NOMO-1 (cell line): Measurements from ENCODE around the gene BBLN.
"Not testable (repeated sequence)": the region's sequence is repeated elsewhere in the genome, so short reads cannot be mapped to it uniquely, and the experiment has no call there.

Source experiments
- DNase-seq, 2 experiments: peaks; one replicate each; lab custom pipeline; 2025; ENCODE audit not compliant: unreplicated experiment in 2 of 2; lab: John Stamatoyannopoulos, UW

BBLN gene

GRCh38 chr9:128162215-128163026 is 2.4 kb downstream of the BBLN start:
- DNase-seq, result no peak

- DNase-seq, result no peak
Observed at GRCh38 chr9:128163027-128163515, 3.0 kb downstream of the BBLN start.

- DNase-seq, result no peak
Observed at GRCh38 chr9:128163523-128164306, 3.6 kb downstream of the BBLN start.

- DNase-seq, result no peak
Observed at GRCh38 chr9:128164307-128164885, 4.3 kb downstream of the BBLN start.

- DNase-seq, result no peak
Observed at GRCh38 chr9:128166169-128166568, 6.1 kb downstream of the BBLN start.

GRCh38 chr9:128167209-128167608 is 7.1 kb downstream of the BBLN start:
- DNase-seq, result no peak

- DNase-seq, result no peak
Observed at GRCh38 chr9:128168731-128169308, 8.8 kb downstream of the BBLN start.

- no peak for DNase-seq
Observed at GRCh38 chr9:128169492-128169891, 9.4 kb downstream of the BBLN start.

- no peak for DNase-seq
Observed at GRCh38 chr9:128169925-128170324, 9.9 kb downstream of the BBLN start.

- DNase-seq, result no peak
Observed at GRCh38 chr9:128174062-128174461, 14.0 kb downstream of the BBLN start.

- no peak for DNase-seq
Observed at GRCh38 chr9:128175102-128175563, 15.1 kb downstream of the BBLN start.

GRCh38 chr9:128175726-128176125 is 15.7 kb downstream of the BBLN start:
- no peak for DNase-seq

GRCh38 chr9:128178806-128179431 is 18.9 kb downstream of the BBLN start:
- DNase-seq, result no peak

- no peak for DNase-seq
Observed at GRCh38 chr9:128180001-128180400, 19.9 kb downstream of the BBLN start.

GRCh38 chr9:128180447-128180846 is 20.4 kb downstream of the BBLN start:
- no peak for DNase-seq

GRCh38 chr9:128181480-128181879 is 21.4 kb downstream of the BBLN start:
- DNase-seq, result not testable (repeated sequence)

- DNase-seq, result no peak
Observed at GRCh38 chr9:128182893-128183588, 23.0 kb downstream of the BBLN start.

- no peak for DNase-seq
Observed at GRCh38 chr9:128185979-128186965, 26.2 kb downstream of the BBLN start.

GRCh38 chr9:128187361-128187760 is 27.3 kb downstream of the BBLN start:
- DNase-seq, result no peak
